BLaER1 (cell line): ENCODE data around the gene PPARG.
A peak's percentile ranks its signal among the peaks of the same experiment; 100 is the strongest.
"Not testable (repeated sequence)": the region's sequence is repeated elsewhere in the genome, so short reads cannot be mapped to it uniquely, and the experiment has no call there.

Experiments used
- H3K27ac ChIP-seq: shearing (Covaris generic); formaldehyde crosslinking; 2 replicates; pipeline ENCODE4 v1.8.1; 2022
- H3K27me3 ChIP-seq: shearing (Covaris generic); formaldehyde crosslinking; 2 replicates; pipeline ENCODE4 v1.8.1; 2022
- H3K36me3 ChIP-seq: shearing (Covaris generic); formaldehyde crosslinking; 2 replicates; pipeline ENCODE4 v1.8.1; 2022
- H3K4me1 ChIP-seq: shearing (Covaris generic); formaldehyde crosslinking; 2 replicates; pipeline ENCODE4 v1.8.1; 2022
- H3K4me2 ChIP-seq: shearing (Covaris generic); formaldehyde crosslinking; 2 replicates; pipeline ENCODE4 v1.8.1; 2022
- H3K4me3 ChIP-seq: shearing (Covaris generic); formaldehyde crosslinking; 2 replicates; pipeline ENCODE4 v1.8.1; 2022
- H3K9ac ChIP-seq: shearing (Covaris generic); formaldehyde crosslinking; 2 replicates; pipeline ENCODE4 v1.8.1; 2022
- H3K9me3 ChIP-seq: shearing (Covaris generic); formaldehyde crosslinking; 2 replicates; pipeline ENCODE4 v1.8.1; 2022
- H4K20me1 ChIP-seq: shearing (Covaris generic); formaldehyde crosslinking; 2 replicates; pipeline ENCODE4 v1.8.1; 2022
- Cebpa-rat ChIP-seq: shearing (Covaris generic); IDR thresholded peaks from 2 replicates; pipeline ENCODE4 v1.8.1; 2022

PPARG gene

DNA sequence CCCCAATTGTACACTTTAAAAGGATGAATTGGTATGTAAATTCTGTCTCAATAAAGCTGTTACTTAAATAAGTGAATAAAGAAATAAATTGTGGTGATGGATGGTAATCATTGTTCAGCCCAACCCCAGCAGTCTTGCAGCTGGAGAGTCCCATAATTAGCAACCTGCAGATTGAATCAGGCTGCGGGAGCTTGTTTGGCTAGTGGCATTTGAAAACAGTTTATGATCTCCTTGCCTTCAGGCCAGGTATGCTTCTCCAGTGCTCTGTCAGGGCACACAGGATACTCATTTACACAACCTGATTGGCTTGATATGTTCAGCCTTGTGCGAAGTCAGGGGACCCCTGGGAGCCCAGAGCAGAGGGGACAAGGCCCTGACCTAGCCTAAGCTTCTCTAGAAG, 178.9 kb downstream of the PPARG start:
- H3K9me3 ChIP-seq: no peaks in the 10 kb centered on the region
- TF ChIP-seq Cebpa-rat: no peak
- H3K4me2 ChIP-seq: no peak overlapping the region
- peaks cover 9% of the 10 kb centered on the region for H3K4me1 ChIP-seq
- H4K20me1 ChIP-seq: no peaks in the 10 kb centered on the region
- no peaks in the 10 kb centered on the region for H3K27me3 ChIP-seq
- H3K9ac ChIP-seq: no peak overlapping the region
- no peaks in the 10 kb centered on the region for H3K36me3 ChIP-seq
- no peak overlapping the region for H3K27ac ChIP-seq
- no peak overlapping the region for H3K4me3 ChIP-seq

GRCh38 chr3:12468276-12468675, 179.4 kb downstream of the PPARG start:
- Histone ChIP-seq H3K36me3 (no peaks in the 10 kb centered on the region), H3K27me3 (no peaks in the 10 kb centered on the region), H4K20me1 (no peaks in the 10 kb centered on the region), H3K27ac (no peak overlapping the region), H3K9ac (no peak overlapping the region), H3K9me3 (no peaks in the 10 kb centered on the region), H3K4me3 (no peak overlapping the region), H3K4me1 (peaks cover 8% of the 10 kb centered on the region), H3K4me2 (no peak overlapping the region)
- no peak for TF ChIP-seq Cebpa-rat

DNA sequence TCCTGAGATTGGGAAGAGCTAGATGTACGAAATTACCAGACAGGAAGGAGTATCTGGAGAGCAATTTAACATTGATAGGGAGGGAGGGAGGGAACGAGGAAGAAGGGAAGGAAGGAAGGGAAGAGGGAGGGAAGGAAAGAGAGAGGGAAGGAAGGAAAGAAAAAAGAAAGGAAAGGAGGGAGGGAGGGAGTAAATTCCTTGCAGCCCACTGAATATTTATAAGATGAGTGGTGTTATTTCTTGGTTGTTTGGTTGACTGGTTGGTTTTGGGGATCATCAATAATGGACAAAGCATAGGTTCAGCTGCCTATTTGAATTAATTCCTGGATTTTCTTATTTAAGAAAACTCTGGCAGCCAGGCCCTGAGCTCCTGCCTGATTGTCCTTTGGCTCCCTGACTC, 179.9 kb downstream of the PPARG start:
- no peak for TF ChIP-seq Cebpa-rat
- Histone ChIP-seq H3K9me3 (no peaks in the 10 kb centered on the region), H3K9ac (no peak overlapping the region), H3K4me2 (no peak overlapping the region), H3K4me3 (no peak overlapping the region), H4K20me1 (no peaks in the 10 kb centered on the region), H3K4me1 (peaks cover 8% of the 10 kb centered on the region), H3K36me3 (no peaks in the 10 kb centered on the region), H3K27me3 (no peaks in the 10 kb centered on the region), H3K27ac (no peak overlapping the region)

GRCh38 chr3:12469222-12469621, 180.4 kb downstream of the PPARG start:
- not testable (repeated sequence) for H3K36me3 ChIP-seq, H4K20me1 ChIP-seq, H3K9ac ChIP-seq, H3K4me2 ChIP-seq, H3K4me1 ChIP-seq, H3K27ac ChIP-seq, H3K27me3 ChIP-seq, H3K4me3 ChIP-seq, H3K9me3 ChIP-seq

DNA sequence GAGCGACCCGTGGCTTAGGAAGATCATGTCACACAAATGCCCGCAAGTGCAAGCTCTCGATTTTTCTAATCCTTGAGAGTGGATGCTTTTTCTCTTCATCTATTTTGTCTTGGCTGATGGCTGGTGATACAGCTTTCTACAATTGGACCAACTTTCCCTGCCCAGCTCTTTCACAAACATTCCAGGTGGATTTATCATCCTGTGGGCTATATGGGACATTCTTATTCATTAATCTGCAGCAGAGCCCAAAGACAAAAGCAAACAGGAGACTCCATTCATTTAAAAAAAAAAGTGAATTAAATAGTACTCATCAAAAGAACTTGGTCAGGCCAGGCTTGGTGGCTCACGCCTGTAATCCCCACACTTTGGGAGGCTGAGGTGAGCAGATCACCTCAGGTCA, 181.2 kb downstream of the PPARG start:
- no peak overlapping the region for H3K4me3 ChIP-seq
- H3K27me3 ChIP-seq: no peaks in the 10 kb centered on the region
- H3K4me2 ChIP-seq: no peak overlapping the region
- no peak for TF ChIP-seq Cebpa-rat
- H4K20me1 ChIP-seq: no peaks in the 10 kb centered on the region
- no peaks in the 10 kb centered on the region for H3K9me3 ChIP-seq
- H3K9ac ChIP-seq: no peak overlapping the region
- no peak overlapping the region for H3K27ac ChIP-seq
- H3K36me3 ChIP-seq: no peaks in the 10 kb centered on the region
- peaks cover 8% of the 10 kb centered on the region for H3K4me1 ChIP-seq

DNA sequence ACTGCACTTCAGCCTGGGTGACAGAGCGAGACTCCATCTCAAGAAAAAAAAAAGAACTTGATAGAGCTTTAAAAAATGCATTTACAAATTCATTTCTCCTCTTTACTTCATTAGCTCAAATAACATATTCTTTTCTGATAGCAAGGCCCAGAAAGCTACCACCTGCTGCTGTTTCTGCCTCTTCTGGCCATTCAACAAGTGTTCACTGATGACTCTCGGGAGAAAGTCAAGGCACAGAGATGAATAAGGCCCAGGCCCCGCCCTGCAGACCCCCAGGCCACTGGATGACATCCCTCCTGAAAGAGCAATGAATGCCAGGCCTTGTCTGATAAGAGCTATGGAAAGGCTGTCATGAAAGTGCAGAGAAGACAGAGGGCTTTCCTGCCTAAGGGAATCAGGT, 181.8 kb downstream of the PPARG start:
- Histone ChIP-seq H3K9ac (no peak overlapping the region), H3K4me3 (no peak overlapping the region), H4K20me1 (no peaks in the 10 kb centered on the region), H3K9me3 (no peaks in the 10 kb centered on the region), H3K36me3 (no peaks in the 10 kb centered on the region), H3K4me1 (peaks cover 8% of the 10 kb centered on the region), H3K27ac (no peak overlapping the region), H3K27me3 (no peaks in the 10 kb centered on the region), H3K4me2 (no peak overlapping the region)
- TF ChIP-seq Cebpa-rat: no peak

DNA sequence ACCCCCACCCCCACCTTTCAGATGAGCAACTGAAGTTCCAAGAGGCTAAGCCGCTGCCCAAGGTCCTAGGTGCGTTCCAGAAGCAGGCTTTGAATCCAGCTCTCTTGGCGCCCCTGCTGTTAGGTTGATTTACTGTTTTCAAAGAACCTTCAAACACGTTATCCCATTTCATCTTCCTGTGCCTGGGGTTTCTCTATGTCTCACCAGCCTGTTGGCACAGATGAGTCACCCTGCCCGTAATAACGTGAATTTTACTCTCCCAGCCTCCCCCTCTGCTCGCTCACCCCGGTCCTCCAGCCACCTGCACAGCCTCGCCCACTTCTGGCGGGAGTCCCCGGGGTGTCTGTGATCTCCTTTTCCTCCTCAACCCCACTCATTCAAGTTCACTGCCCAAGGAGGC, 182.4 kb downstream of the PPARG start:
- peak overlapping the region; percentile 11 for H3K4me2 ChIP-seq
- H4K20me1 ChIP-seq: no peaks in the 10 kb centered on the region
- no peak overlapping the region for H3K9ac ChIP-seq
- no peak overlapping the region for H3K27ac ChIP-seq
- peaks cover 8% of the 10 kb centered on the region for H3K4me1 ChIP-seq
- H3K36me3 ChIP-seq: no peaks in the 10 kb centered on the region
- no peak for TF ChIP-seq Cebpa-rat
- no peak overlapping the region for H3K4me3 ChIP-seq
- H3K27me3 ChIP-seq: no peaks in the 10 kb centered on the region
- no peaks in the 10 kb centered on the region for H3K9me3 ChIP-seq

DNA sequence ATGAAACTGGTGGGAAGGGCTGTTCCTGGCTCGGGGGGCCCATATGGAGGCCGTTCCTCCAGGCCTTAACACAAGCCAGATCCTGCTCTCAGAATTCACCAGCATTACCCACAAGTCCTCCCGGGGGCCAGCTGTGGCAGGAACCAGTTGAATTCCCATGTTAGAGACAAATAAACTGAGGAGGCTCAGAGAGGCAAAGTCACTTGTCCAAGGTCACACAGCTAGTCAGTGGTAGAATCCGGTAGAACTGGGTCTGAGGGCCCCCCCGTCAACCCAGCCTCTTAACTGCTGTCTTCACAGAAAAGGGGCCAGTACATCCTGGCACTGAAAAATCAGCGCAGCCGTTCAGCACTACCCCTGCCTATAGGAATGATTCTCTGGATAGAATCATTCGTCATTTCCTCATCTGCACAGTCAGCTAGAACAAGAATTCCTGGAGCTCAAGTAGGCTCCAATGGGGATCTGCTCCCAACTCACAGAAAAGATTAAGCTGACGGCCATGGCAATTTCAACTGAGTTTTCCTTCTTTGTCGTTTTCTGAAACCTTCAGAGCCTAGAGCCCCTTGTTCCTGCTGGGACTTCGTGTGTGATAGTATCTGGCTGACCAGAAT, 183.2 kb downstream of the PPARG start:
- H3K9ac ChIP-seq: no peak overlapping the region
- no peak overlapping the region for H3K4me3 ChIP-seq
- no peak for TF ChIP-seq Cebpa-rat
- no peaks in the 10 kb centered on the region for H4K20me1 ChIP-seq
- no peaks in the 10 kb centered on the region for H3K36me3 ChIP-seq
- peaks cover 8% of the 10 kb centered on the region for H3K4me1 ChIP-seq
- no peak overlapping the region for H3K4me2 ChIP-seq
- H3K9me3 ChIP-seq: no peaks in the 10 kb centered on the region
- no peaks in the 10 kb centered on the region for H3K27me3 ChIP-seq
- no peak overlapping the region for H3K27ac ChIP-seq

DNA sequence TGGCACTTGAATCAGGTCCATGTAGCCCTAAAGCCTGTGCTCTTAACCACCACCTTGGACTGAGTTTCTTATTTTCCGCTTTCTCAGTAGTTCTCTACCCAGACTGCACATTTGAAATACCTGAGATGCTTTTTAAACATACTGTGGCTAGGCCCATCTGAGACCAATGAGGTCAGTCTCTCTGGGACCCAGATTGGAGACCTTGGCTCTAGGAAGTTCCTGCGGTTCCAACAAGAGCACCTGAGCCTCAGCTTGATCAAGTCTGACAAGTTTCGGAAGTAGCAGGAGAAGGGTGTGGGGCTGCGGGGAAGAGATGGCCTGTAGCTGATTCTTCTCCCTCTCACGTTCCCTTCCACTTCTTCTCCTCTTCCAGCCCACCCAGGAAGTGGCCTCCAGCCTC, 183.9 kb downstream of the PPARG start:
- Histone ChIP-seq H3K4me1 (peaks cover 8% of the 10 kb centered on the region), H3K9ac (no peak overlapping the region), H3K36me3 (no peaks in the 10 kb centered on the region), H4K20me1 (no peaks in the 10 kb centered on the region), H3K4me2 (no peak overlapping the region), H3K4me3 (no peak overlapping the region), H3K9me3 (no peaks in the 10 kb centered on the region), H3K27ac (no peak overlapping the region), H3K27me3 (no peaks in the 10 kb centered on the region)
- TF ChIP-seq Cebpa-rat: no peak

- Histone ChIP-seq H4K20me1 (no peaks in the 10 kb centered on the region), H3K4me1 (peaks cover 8% of the 10 kb centered on the region), H3K27me3 (no peaks in the 10 kb centered on the region), H3K27ac (no peak overlapping the region), H3K9ac (no peak overlapping the region), H3K9me3 (no peaks in the 10 kb centered on the region), H3K4me3 (no peak overlapping the region), H3K4me2 (no peak overlapping the region), H3K36me3 (no peaks in the 10 kb centered on the region)
- no peak for TF ChIP-seq Cebpa-rat
Observed at GRCh38 chr3:12473511-12473910, 184.6 kb downstream of the PPARG start.

DNA sequence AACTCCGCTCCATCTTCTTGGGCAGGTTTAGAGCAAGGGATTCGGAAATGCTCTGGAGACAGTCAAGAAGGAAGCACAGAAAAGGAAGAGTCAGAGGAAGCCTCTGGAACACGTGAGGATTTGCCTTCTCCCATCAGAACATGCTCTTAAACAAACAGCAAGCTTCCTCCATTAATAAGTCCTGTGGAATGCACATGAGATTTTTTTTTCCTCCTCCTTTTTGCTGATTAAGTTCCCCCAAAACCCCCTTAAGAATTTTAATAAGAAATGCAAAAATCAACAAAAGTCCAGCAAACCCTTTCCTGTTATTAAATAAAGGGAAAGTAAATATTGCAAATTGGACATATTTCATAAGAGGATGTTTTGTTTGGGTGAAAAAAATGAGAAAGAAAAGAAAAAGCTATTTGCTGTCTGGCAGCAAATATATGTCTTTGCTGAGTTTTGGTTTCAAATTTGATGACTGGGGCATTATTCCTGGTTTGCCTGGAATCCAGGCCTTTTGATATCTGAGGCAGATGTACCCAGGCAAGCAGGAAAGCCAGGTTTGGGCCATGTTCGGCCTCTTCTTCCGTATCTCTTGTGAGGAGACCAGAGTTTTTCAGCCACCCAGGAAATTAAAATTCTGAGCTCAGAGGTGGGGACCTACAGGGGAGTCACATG, 187.5 kb downstream of the PPARG start:
- H3K4me2 ChIP-seq: no peak overlapping the region
- no peaks in the 10 kb centered on the region for H4K20me1 ChIP-seq
- H3K27ac ChIP-seq: no peak overlapping the region
- H3K9ac ChIP-seq: no peak overlapping the region
- no peak for TF ChIP-seq Cebpa-rat
- no peaks in the 10 kb centered on the region for H3K9me3 ChIP-seq
- no peak overlapping the region for H3K4me3 ChIP-seq
- peaks cover 3% of the 10 kb centered on the region for H3K4me1 ChIP-seq
- H3K36me3 ChIP-seq: no peaks in the 10 kb centered on the region
- no peaks in the 10 kb centered on the region for H3K27me3 ChIP-seq
